SK-N-SH (cell line): ENCODE measurements around the gene JAM2.

Experiments
- JUND ChIP-seq: IDR thresholded peaks from 2 replicates; pipeline ENCODE4 v1.4.0; 2012
- TAF1 ChIP-seq: IDR thresholded peaks from 2 replicates; pipeline ENCODE4 v1.6.1; 2012; ENCODE audit warnings: low read depth, mild to moderate bottlenecking, low read length, moderate library complexity, borderline replicate concordance

DNA sequence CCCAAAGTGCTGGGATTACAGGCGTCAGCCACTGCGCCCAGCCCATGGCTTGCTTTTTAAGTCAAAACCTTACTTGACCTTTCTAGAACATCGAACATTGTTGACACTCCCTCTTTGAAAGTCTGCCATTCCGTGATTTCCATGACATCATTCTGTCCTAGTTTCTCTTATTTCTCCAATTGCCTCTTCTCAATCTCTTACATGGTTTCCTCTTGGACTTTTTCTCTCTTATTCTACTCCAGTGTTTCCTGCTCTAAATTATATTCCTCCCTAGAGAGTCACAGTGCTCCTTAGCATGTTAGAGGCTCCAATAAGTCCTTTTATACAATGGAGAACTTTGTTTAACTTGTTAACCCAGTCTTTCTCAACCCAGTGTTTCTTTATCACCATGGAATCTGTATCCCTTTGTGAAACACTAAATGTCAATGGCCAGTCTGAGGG is 25.5 kb downstream of the JAM2 start:
- TF ChIP-seq JUND (no peak), TAF1 (no peak)
